Fibroblast of lung (primary cell): Measurements from ENCODE around the gene ZFR2.

Experiments
- CTCF ChIP-seq, 2 donors: IDR thresholded peaks in 1 of 2; conservative IDR thresholded peaks in 1 of 2; 1 replicate in 1 of 2; 2 replicates in 1 of 2; pipeline ENCODE4 v1.5.1; 2011 to 2012; ENCODE audit warnings: low read length in 2 of 2, control low read depth in 1 of 2, inconsistent platforms in 1 of 2, low read depth in 1 of 2, mild to moderate bottlenecking in 1 of 2
- EZH2 ChIP-seq: IDR thresholded peaks from 2 replicates; pipeline ENCODE4 v1.5.1; 2012; ENCODE audit warnings: low read length, control low read depth, mild to moderate bottlenecking; ENCODE audit errors: missing control alignments

GRCh38 chr19:3880471-3881271 is 11.8 kb upstream of the ZFR2 start, which contains the start of gene ATCAY:
- TF ChIP-seq CTCF (conservative IDR thresholded peaks at IDR 0.05 in 1 of 2, IDR thresholded peaks at IDR 0.05 in 1 of 2; ENCODE audit: low read depth in 1 of 2, low read length in 2 of 2) (no peak), EZH2 (peak; percentile 81)
